SW480 (cell line): Measurements from ENCODE around the gene UPK3BL2.
"Not testable (repeated sequence)": the region's sequence is repeated elsewhere in the genome, so short reads cannot be mapped to it uniquely, and the experiment has no call there.

Source experiments
- DNase-seq: peaks from one replicate; pipeline ENCODE4 v3.0.0-alpha.2; 2016; ENCODE audit warnings: low spot score

Gene UPK3BL2

DNA sequence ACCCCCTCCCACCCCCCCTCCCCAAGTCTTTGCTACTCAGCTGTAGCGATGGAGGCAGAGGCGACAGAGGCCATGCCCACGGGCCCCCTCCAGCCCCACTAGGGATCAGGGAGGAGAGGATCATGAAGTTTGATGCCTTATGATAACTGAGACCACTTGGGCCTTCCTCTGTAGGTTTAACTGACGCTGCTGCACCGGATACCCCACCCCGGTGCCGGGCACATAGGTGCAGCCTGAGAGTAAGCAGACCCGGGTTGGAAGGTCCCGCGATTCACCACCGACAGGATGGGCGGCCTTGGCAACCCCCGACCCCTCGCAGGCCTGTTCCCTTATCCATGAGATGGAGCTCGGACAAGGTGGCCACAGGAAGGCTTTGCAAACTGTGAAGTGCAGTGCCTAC is 49.5 kb downstream of the UPK3BL2 start:
- not testable (repeated sequence) for DNase-seq

DNA sequence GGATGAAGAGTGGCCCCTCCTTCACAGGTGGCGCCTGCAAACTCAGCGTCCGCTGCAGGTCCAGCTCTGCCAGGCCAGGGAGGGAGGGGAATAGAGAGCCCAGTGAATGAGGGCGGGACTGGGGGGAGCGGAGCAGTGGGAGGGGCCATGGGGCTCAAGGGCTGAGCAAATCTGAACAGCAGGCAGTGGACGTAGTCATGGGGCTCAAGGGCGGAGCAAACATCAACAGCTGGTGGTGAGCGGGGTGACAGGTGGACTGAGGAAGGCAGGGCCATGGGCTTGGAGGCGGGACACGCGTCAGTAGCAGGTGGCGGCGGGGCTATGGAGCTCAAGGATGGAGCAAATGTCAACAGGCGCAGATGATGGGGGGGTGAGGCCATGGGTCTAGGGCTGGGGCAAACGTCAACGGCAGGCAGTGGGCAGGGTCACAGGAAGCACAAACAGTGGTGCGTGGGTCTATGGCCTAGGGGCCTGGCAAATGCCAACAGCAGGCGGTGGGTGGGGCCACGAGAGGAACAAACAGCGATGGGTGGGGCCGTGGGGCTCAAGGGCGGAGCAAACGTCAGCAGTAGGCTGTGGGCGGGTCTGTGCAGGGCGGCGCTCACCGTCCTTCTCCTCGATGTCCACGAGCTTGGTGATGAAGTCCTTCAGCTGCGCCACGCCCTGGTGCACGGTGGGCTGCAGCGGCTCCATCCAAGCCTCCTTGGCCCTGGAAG is 50.1 kb downstream of the UPK3BL2 start:
- DNase-seq, result not testable (repeated sequence)

DNA sequence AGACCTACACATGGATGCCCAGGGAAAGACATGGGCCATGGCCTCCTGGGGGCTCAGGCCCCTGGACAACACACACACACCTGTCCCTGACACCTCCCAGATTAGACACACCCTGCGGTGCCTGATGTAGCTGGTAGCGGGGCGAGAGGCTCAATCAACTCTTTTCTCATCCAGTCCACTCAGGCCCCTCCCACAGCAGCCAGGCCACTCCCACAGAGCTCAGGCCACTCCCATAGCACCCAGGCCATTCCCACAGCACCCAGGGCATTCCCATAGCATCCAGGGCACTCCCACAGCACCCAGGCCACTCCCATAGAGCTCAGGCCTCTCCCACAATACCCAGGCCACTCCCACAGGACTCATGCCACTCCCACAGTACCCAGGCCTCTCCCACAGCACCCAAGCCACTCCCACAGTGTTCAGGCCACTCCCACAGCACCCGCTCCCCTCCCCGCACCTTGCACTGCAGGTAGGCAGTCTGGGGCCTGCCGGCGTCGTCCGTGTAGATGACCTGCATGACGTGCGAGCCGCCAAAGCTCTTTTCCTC is 52.9 kb downstream of the UPK3BL2 start:
- DNase-seq, result not testable (repeated sequence)
